ENCODE measurements around the gene RHOXF1. TPM values are rescaled to one million over a fixed set of nuclear protein-coding genes. Genes with fewer than 3 reads are reported as not detected.
"Not testable (repeated sequence)": the region's sequence is repeated elsewhere in the genome, so short reads cannot be mapped to it uniquely, and the experiment has no call there.

The RHOXF1 gene
- total RNA-seq, 1 experiment from 2014 or later = not detected

- H3K4me1 Mint-ChIP-seq = peaks cover 22% of the 10 kb centered on the region
- H3K36me3 Mint-ChIP-seq; POLR2A ChIA-PET; H3K27me3 Mint-ChIP-seq (ENCODE audit: low read depth); H3K9me3 Mint-ChIP-seq; H3K27ac Mint-ChIP-seq; H3K4me3 Mint-ChIP-seq; DNase-seq (ENCODE audit: low spot score); CTCF ChIA-PET; ATAC-seq: not testable (repeated sequence)
Observed at GRCh38 chrX:120128306-120128846, 12.7 kb upstream of the RHOXF1 start.

GRCh38 chrX:120125444-120125843, 9.7 kb upstream of the RHOXF1 start:
- Mint-ChIP-seq H3K4me1 (peaks cover 26% of the 10 kb centered on the region), H3K27ac (no peak overlapping the region), H3K4me3 (no peak overlapping the region), H3K9me3 (0 out of 2 replicates have a peak, but pooled peaks cover 5% of the 10 kb centered on the region), H3K27me3 (ENCODE audit: low read depth) (no peaks in the 10 kb centered on the region; the same call in 1 of the 2 replicates), H3K36me3 (0 out of 2 replicates have a peak, but pooled peaks cover 4% of the 10 kb centered on the region)
- ChIA-PET POLR2A (interaction anchor here (0.6 kb wide), 1 partner anchor 147 kb away, joined by 4 read pairs; no protein-coding TSS in a partner anchor), CTCF (no interaction called here)
- TF ChIP-seq ZNF512 (CRISPR knock-in tag; IDR thresholded peaks at IDR 0.05; ENCODE audit: borderline replicate concordance) = no peak
- TF ChIP-seq ZMAT4 (CRISPR knock-in tag; IDR thresholded peaks at IDR 0.05) = no peak
- TF ChIP-seq ATF2 (CRISPR knock-in tag; IDR thresholded peaks at IDR 0.05; ENCODE audit: borderline replicate concordance, low read depth) = no peak
- TF ChIP-seq ARID4B (CRISPR knock-in tag; IDR thresholded peaks at IDR 0.05; ENCODE audit: borderline replicate concordance) = no peak
- TF ChIP-seq AFF4 (CRISPR knock-in tag; IDR thresholded peaks at IDR 0.05; ENCODE audit: borderline replicate concordance) = no peak
- TF ChIP-seq GRHL2 (CRISPR knock-in tag; IDR thresholded peaks at IDR 0.05; ENCODE audit: insufficient replicate concordance, severe bottlenecking) = no peak
- no peak for TF ChIP-seq ZBTB21 (CRISPR knock-in tag; IDR thresholded peaks at IDR 0.05; ENCODE audit: borderline replicate concordance)
- TF ChIP-seq GTF2I (CRISPR knock-in tag; conservative IDR thresholded peaks at IDR 0.05) = no peak
- ATAC-seq = no peak
- no peak for DNase-seq (ENCODE audit: low spot score)

GRCh38 chrX:120120223-120120622, 4.5 kb upstream of the RHOXF1 start:
- Mint-ChIP-seq H3K4me1 (peaks cover 16% of the 10 kb centered on the region), H3K9me3 (no peaks in the 10 kb centered on the region), H3K4me3 (no peak overlapping the region), H3K27ac (no peak overlapping the region), H3K27me3 (ENCODE audit: low read depth) (no peaks in the 10 kb centered on the region), H3K36me3 (no peaks in the 10 kb centered on the region)
- no peak for DNase-seq (ENCODE audit: low spot score)
- ChIA-PET POLR2A (interaction anchor here (1.0 kb wide), 1 partner anchor 11 kb away, joined by 3 read pairs; no protein-coding TSS in a partner anchor), CTCF (no interaction called here)
- peak; percentile 63 for ATAC-seq
- TF ChIP-seq FOXP1 (CRISPR knock-in tag; IDR thresholded peaks at IDR 0.05; ENCODE audit: borderline replicate concordance) (no peak), ZNF423 (CRISPR knock-in tag; IDR thresholded peaks at IDR 0.05) (no peak), GABPB1 (CRISPR knock-in tag; IDR thresholded peaks at IDR 0.05) (no peak), ZMAT4 (CRISPR knock-in tag; IDR thresholded peaks at IDR 0.05) (no peak), GTF2I (CRISPR knock-in tag; conservative IDR thresholded peaks at IDR 0.05) (no peak), SOX15 (CRISPR knock-in tag; IDR thresholded peaks at IDR 0.05) (no peak), EMX1 (CRISPR knock-in tag; IDR thresholded peaks at IDR 0.05) (no peak), SMAD4 (CRISPR knock-in tag; IDR thresholded peaks at IDR 0.05) (no peak), AFF4 (CRISPR knock-in tag; IDR thresholded peaks at IDR 0.05; ENCODE audit: borderline replicate concordance) (no peak)
